Epithelial cell of proximal tubule (primary cell): ENCODE data around the gene NUP62. TPM values are rescaled to one million over a fixed set of nuclear protein-coding genes. Genes with fewer than 3 reads are reported as not detected.
"Not testable (repeated sequence)": the region's sequence is repeated elsewhere in the genome, so short reads cannot be mapped to it uniquely, and the experiment has no call there.

Source experiments
- DNase-seq: peaks from one replicate; pipeline ENCODE4 v3.0.0-alpha.2; 2011; ENCODE audit warnings: low read depth
- H3K4me3 ChIP-seq: 2 replicates; pipeline ENCODE4 v1.5.1; 2011; ENCODE audit warnings: low read depth, mild to moderate bottlenecking, low read length
- total RNA-seq: library from RNA; depleted of rRNA; stranded (reverse); fragments of >200 nt; gene quantifications from 2 replicates; pipeline ENCODE4 v1.2.3, GENCODE V29; 2015
- TF ChIP-seq, protein P1 (sequence below): conservative IDR thresholded peaks from 2 replicates; pipeline ENCODE4 v1.5.1; 2012; ENCODE audit warnings: low read depth, mild to moderate bottlenecking, low read length

Gene NUP62
- total RNA-seq, 1 donor from 2014 or later = 83.7 TPM

- H3K4me3 ChIP-seq = no peak overlapping the region
- DNase-seq = no peak
- TF ChIP-seq, protein P1, sequence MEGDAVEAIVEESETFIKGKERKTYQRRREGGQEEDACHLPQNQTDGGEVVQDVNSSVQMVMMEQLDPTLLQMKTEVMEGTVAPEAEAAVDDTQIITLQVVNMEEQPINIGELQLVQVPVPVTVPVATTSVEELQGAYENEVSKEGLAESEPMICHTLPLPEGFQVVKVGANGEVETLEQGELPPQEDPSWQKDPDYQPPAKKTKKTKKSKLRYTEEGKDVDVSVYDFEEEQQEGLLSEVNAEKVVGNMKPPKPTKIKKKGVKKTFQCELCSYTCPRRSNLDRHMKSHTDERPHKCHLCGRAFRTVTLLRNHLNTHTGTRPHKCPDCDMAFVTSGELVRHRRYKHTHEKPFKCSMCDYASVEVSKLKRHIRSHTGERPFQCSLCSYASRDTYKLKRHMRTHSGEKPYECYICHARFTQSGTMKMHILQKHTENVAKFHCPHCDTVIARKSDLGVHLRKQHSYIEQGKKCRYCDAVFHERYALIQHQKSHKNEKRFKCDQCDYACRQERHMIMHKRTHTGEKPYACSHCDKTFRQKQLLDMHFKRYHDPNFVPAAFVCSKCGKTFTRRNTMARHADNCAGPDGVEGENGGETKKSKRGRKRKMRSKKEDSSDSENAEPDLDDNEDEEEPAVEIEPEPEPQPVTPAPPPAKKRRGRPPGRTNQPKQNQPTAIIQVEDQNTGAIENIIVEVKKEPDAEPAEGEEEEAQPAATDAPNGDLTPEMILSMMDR = no peak
Measured at GRCh38 chr19:49931293-49932040, 2.2 kb upstream of the NUP62 start.

- no peak for DNase-seq
- TF ChIP-seq, protein P1 = no peak
- peak overlapping the region; percentile 92 for H3K4me3 ChIP-seq
Measured at GRCh38 chr19:49930483-49931011, 1.2 kb upstream of the NUP62 start.

- peak overlapping the region; percentile 92 for H3K4me3 ChIP-seq
- DNase-seq = peak; percentile 92
- TF ChIP-seq, protein P1 = no peak
Measured at GRCh38 chr19:49929611-49930482, 543 bp upstream of the NUP62 start.

GRCh38 chr19:49927526-49928264 is 1.6 kb downstream of the NUP62 start:
- TF ChIP-seq, protein P1 = no peak
- DNase-seq = no peak
- H3K4me3 ChIP-seq = peak overlapping the region; percentile 92

- no peak overlapping the region for H3K4me3 ChIP-seq
- TF ChIP-seq, protein P1 = no peak
- no peak for DNase-seq
Measured at GRCh38 chr19:49926515-49926914, 2.8 kb downstream of the NUP62 start.

- TF ChIP-seq, protein P1 = no peak
- H3K4me3 ChIP-seq = no peak overlapping the region
- no peak for DNase-seq
Measured at GRCh38 chr19:49925486-49925885, 3.8 kb downstream of the NUP62 start.

DNA sequence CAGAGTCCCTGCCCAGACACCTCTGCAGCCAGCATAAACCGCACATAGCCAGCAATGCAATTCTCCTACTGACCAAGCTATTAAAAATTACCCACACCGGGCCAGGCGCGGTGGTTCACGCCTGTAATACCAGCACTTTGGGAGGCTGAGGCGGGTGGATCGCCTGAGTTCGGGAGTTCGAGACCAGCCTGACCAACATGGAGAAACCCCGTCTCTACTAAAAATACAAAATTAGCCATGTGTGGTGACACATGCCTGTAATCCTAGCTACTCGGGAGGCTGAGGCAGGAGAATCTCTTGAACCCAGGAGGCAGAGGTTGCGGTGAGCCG is 4.5 kb downstream of the NUP62 start:
- DNase-seq, H3K4me3 ChIP-seq: not testable (repeated sequence)
